Measurements from ENCODE around the gene SPIB. TPM values are rescaled to one million over a fixed set of nuclear protein-coding genes. Genes with fewer than 3 reads are reported as not detected.
"Not testable (repeated sequence)": the region's sequence is repeated elsewhere in the genome, so short reads cannot be mapped to it uniquely, and the experiment has no call there.

The SPIB gene
- total RNA-seq, 1 donor from 2014 or later: 1.7 TPM

- Mint-ChIP-seq H3K27me3 (no peaks in the 10 kb centered on the region), H3K27ac (no peak overlapping the region), H3K4me1 (ENCODE audit: low read depth) (peaks cover 4% of the 10 kb centered on the region), H3K9me3 (ENCODE audit: low read depth) (no peaks in the 10 kb centered on the region), H3K4me3 (ENCODE audit: low read depth) (no peak overlapping the region), H3K36me3 (ENCODE audit: insufficient read depth) (no peaks in the 10 kb centered on the region)
- no peak for TF ChIP-seq CTCF (IDR thresholded peaks at IDR 0.05; ENCODE audit: unreplicated experiment)
- DNase-seq (ENCODE audit: low spot score, unreplicated experiment): no peak
Measured at GRCh38 chr19:50468818-50469217, 50.1 kb downstream of the SPIB start.

GRCh38 chr19:50473336-50473735 lies 54.6 kb downstream of the SPIB start:
- not testable (repeated sequence) for H3K27ac Mint-ChIP-seq; H3K27me3 Mint-ChIP-seq; H3K36me3 Mint-ChIP-seq (ENCODE audit: insufficient read depth); H3K4me1 Mint-ChIP-seq (ENCODE audit: low read depth); H3K4me3 Mint-ChIP-seq (ENCODE audit: low read depth); DNase-seq (ENCODE audit: low spot score, unreplicated experiment); H3K9me3 Mint-ChIP-seq (ENCODE audit: low read depth)

- DNase-seq (ENCODE audit: low spot score, unreplicated experiment): no peak
- H3K27me3 Mint-ChIP-seq: no peaks in the 10 kb centered on the region
- H3K4me3 Mint-ChIP-seq (ENCODE audit: low read depth): peak overlapping the region; percentile 47
- no peaks in the 10 kb centered on the region for H3K9me3 Mint-ChIP-seq (ENCODE audit: low read depth)
- H3K36me3 Mint-ChIP-seq (ENCODE audit: insufficient read depth): peaks cover 8% of the 10 kb centered on the region
- no peak for TF ChIP-seq CTCF (IDR thresholded peaks at IDR 0.05; ENCODE audit: unreplicated experiment)
- peaks cover 9% of the 10 kb centered on the region for H3K4me1 Mint-ChIP-seq (ENCODE audit: low read depth)
- peak overlapping the region; percentile 93 for H3K27ac Mint-ChIP-seq
Measured at GRCh38 chr19:50475101-50475568, 56.4 kb downstream of the SPIB start.

- H3K9me3 Mint-ChIP-seq (ENCODE audit: low read depth): no peaks in the 10 kb centered on the region
- H3K4me3 Mint-ChIP-seq (ENCODE audit: low read depth): peak overlapping the region; percentile 94
- H3K27me3 Mint-ChIP-seq: no peaks in the 10 kb centered on the region
- H3K27ac Mint-ChIP-seq: peak overlapping the region; percentile 99
- peaks cover 8% of the 10 kb centered on the region for H3K36me3 Mint-ChIP-seq (ENCODE audit: insufficient read depth)
- no peak for DNase-seq (ENCODE audit: low spot score, unreplicated experiment)
- peaks cover 9% of the 10 kb centered on the region for H3K4me1 Mint-ChIP-seq (ENCODE audit: low read depth)
- no peak for TF ChIP-seq CTCF (IDR thresholded peaks at IDR 0.05; ENCODE audit: unreplicated experiment)
Measured at GRCh38 chr19:50475736-50476223, 57.0 kb downstream of the SPIB start.

GRCh38 chr19:50476224-50476906 lies 57.6 kb downstream of the SPIB start, which contains the start of the genes EMC10 and GARIN5A:
TSS of gene EMC10 (plus strand) at chr19:50476507. CDS start at chr19:50476545, 38 bp downstream.
TSS of gene GARIN5A (minus strand) at chr19:50476848. CDS start at chr19:50476388, 460 bp downstream.
- peaks cover 9% of the 10 kb centered on the region for H3K4me1 Mint-ChIP-seq (ENCODE audit: low read depth)
- TF ChIP-seq CTCF (IDR thresholded peaks at IDR 0.05; ENCODE audit: unreplicated experiment): no peak
- H3K9me3 Mint-ChIP-seq (ENCODE audit: low read depth): no peaks in the 10 kb centered on the region
- DNase-seq (ENCODE audit: low spot score, unreplicated experiment): peak; percentile 93
- peak within 1 kb of the TSS; percentile 94 for H3K4me3 Mint-ChIP-seq (ENCODE audit: low read depth)
- H3K27ac Mint-ChIP-seq: peak within 1 kb of the TSS; percentile 99
- H3K27me3 Mint-ChIP-seq: no peaks in the 10 kb centered on the region
- H3K36me3 Mint-ChIP-seq (ENCODE audit: insufficient read depth): peaks cover 11% of the 10 kb centered on the region

GRCh38 chr19:50476907-50477238 lies 58.1 kb downstream of the SPIB start:
- Mint-ChIP-seq H3K27ac (peak overlapping the region; percentile 99), H3K4me1 (ENCODE audit: low read depth) (peaks cover 9% of the 10 kb centered on the region), H3K4me3 (ENCODE audit: low read depth) (peak overlapping the region; percentile 94), H3K27me3 (no peaks in the 10 kb centered on the region), H3K36me3 (ENCODE audit: insufficient read depth) (peaks cover 11% of the 10 kb centered on the region), H3K9me3 (ENCODE audit: low read depth) (no peaks in the 10 kb centered on the region)
- TF ChIP-seq CTCF (IDR thresholded peaks at IDR 0.05; ENCODE audit: unreplicated experiment): no peak
- no peak for DNase-seq (ENCODE audit: low spot score, unreplicated experiment)

Data from progenitor cell of endocrine pancreas (in vitro differentiated cells).